Activated naive CD4-positive, alpha-beta T cell treated with anti-CD3 and anti-CD28 coated beads, Interleukin-2, amount 10 ng/mL, durations not matched to agents 5 hours and 36 hours (primary cell): ENCODE data around the gene BEST3. TPM values are rescaled to one million over a fixed set of nuclear protein-coding genes. Genes with fewer than 3 reads are reported as not detected.

Experiments
- total RNA-seq, 2 experiments: library from RNA; stranded (reverse); gene quantifications; one replicate each; pipeline ENCODE4 v1.2.3, GENCODE V29; 2021

BEST3 gene
- total RNA-seq = not detected

GRCh38 chr12:69698769-69699540, at the start of gene BEST3:
Gene BEST3 (minus strand): TSS chr12:69699303. CDS start chr12:69697798, 1,505 bp downstream.

GRCh38 chr12:69738351-69739286, 39.5 kb upstream of the BEST3 start, which contains the start of gene RAB3IP:
Gene RAB3IP (plus strand): TSS chr12:69738860. CDS start chr12:69755409, 16,549 bp downstream.

GRCh38 chr12:69610729-69611128, 88.4 kb downstream of the BEST3 start, which contains the start of gene LRRC10:
Gene LRRC10 (minus strand): TSS chr12:69610907. CDS start chr12:69610838, 69 bp downstream.

Other genes starting within 250 kb of the BEST3 start
- gene FRS2, start 228.9 kb downstream of the BEST3 start, total RNA-seq = 10 to 100 TPM; 14.1 to 18.1 TPM
- gene CCT2, start 113.8 kb downstream of the BEST3 start, total RNA-seq = 100 to 1,000 TPM; 141 to 150 TPM
- not detected for gene LRRC10, start 88.4 kb downstream of the BEST3 start, total RNA-seq
- gene RAB3IP, start 39.6 kb upstream of the BEST3 start, total RNA-seq = 10 to 100 TPM; 21.0 to 22.4 TPM
- not detected for gene MYRFL, start 125.9 kb upstream of the BEST3 start, total RNA-seq